Measurements from ENCODE around the gene DGCR6L. TPM values are rescaled to one million over a fixed set of nuclear protein-coding genes. Genes with fewer than 3 reads are reported as not detected.
"Not testable (repeated sequence)": the region's sequence is repeated elsewhere in the genome, so short reads cannot be mapped to it uniquely, and the experiment has no call there.

DGCR6L gene
- total and polyA plus RNA-seq, 2 donors = 61.6 to 62.1 TPM

DNA sequence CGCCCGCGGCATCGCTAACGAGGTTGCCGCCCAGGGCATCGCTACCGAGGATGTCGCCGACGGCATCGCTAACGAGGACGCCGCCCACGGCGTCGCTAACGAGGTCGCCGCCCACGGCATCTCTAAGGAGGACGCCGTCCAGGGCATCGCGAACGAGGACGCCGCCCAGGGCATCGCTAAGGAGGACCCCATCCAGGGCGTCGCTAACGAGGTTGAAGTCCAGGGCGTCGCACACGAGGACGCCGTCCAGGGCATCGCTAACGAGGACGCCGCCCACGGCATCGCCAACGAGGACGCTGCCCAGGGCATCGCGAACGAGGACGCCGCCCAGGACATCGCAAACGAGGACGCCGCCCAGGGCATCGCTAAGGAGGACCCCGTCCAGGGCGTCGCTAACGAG is 40.4 kb upstream of the DGCR6L start:
- H3K27me3 ChIP-seq (ENCODE audit: control insufficient read depth in 2 of 2, insufficient read depth in 1 of 2, low read length in 1 of 2); H3K4me1 ChIP-seq (ENCODE audit: control insufficient read depth in 2 of 2, insufficient read depth in 2 of 2, low read length in 2 of 2); H3K36me3 ChIP-seq (ENCODE audit: control insufficient read depth in 2 of 2, insufficient read depth in 2 of 2, low read length in 1 of 2); H3K27ac ChIP-seq (ENCODE audit: low read depth in 1 of 2, low read length in 1 of 2); DNase-seq (ENCODE audit: low read depth in 6 of 9, low spot score in 9 of 9); H3K4me3 ChIP-seq (ENCODE audit: low read length in 2 of 2): not testable (repeated sequence)
- peaks cover 1 to 12% of the 10 kb centered on the region in 2 donors for H3K9me3 ChIP-seq (ENCODE audit: control insufficient read depth in 2 of 2, insufficient read depth in 1 of 2, low read length in 1 of 2)
- WGBS = 97% methylated on average over 60 of the region's 60 CpGs

DNA sequence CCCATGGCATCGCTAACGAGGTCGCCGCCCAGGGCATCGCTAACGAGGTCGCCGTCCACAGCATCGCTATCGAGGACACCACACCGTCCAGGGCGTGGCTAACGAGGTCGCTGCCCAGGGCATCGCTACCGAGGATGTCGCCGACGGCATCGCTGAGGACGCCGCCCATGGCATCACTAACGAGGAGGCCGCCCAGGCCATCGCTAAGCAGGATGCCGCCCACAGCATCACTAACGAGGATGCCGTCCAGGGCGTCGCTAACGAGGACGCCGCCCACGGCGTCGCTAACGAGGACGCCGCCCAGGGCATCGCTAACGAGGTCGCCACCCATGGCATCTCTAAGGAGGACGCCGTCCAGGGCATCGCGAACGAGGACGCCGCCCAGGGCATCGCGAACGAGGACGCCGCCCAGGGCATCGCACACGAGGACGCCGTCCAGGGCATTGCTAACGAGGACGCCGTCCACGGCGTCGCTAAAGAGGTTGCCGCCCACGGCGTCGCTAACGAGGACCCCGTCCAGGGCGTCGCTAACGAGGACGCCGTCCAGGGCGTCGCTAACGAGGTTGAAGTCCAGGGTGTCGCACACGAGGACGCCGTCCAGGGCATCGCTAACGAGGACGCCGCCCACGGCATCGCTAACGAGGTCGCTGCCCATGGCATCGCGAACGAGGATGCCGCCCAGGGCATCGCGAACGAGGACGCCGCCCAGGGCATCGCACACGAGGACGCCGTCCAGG is 38.8 kb upstream of the DGCR6L start:
- not testable (repeated sequence) for H3K36me3 ChIP-seq (ENCODE audit: control insufficient read depth in 2 of 2, insufficient read depth in 2 of 2, low read length in 1 of 2); H3K27ac ChIP-seq (ENCODE audit: low read depth in 1 of 2, low read length in 1 of 2); H3K4me3 ChIP-seq (ENCODE audit: low read length in 2 of 2); H3K4me1 ChIP-seq (ENCODE audit: control insufficient read depth in 2 of 2, insufficient read depth in 2 of 2, low read length in 2 of 2); DNase-seq (ENCODE audit: low read depth in 6 of 9, low spot score in 9 of 9); H3K27me3 ChIP-seq (ENCODE audit: control insufficient read depth in 2 of 2, insufficient read depth in 1 of 2, low read length in 1 of 2)
- WGBS = 97% methylated on average over 103 of the region's 103 CpGs
- peaks cover 3 to 17% of the 10 kb centered on the region in 2 donors for H3K9me3 ChIP-seq (ENCODE audit: control insufficient read depth in 2 of 2, insufficient read depth in 1 of 2, low read length in 1 of 2)

DNA sequence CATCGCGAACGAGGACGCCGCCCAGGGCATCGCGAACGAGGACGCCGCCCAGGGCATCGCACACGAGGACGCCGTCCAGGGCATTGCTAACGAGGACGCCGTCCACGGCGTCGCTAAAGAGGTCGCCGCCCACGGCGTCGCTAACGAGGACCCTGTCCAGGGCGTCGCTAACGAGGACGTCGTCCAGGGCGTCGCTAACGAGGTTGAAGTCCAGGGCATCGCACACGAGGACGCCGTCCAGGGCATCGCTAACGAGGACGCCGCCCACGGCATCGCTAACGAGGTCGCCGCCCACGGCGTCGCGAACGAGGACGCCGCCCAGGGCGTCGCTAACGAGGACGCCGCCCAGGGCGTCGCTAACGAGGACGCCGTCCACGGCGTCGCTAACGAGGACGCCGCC is 38.1 kb upstream of the DGCR6L start:
- DNase-seq (ENCODE audit: low read depth in 6 of 9, low spot score in 9 of 9); H3K27me3 ChIP-seq (ENCODE audit: control insufficient read depth in 2 of 2, insufficient read depth in 1 of 2, low read length in 1 of 2); H3K4me3 ChIP-seq (ENCODE audit: low read length in 2 of 2); H3K27ac ChIP-seq (ENCODE audit: low read depth in 1 of 2, low read length in 1 of 2); H3K36me3 ChIP-seq (ENCODE audit: control insufficient read depth in 2 of 2, insufficient read depth in 2 of 2, low read length in 1 of 2); H3K4me1 ChIP-seq (ENCODE audit: control insufficient read depth in 2 of 2, insufficient read depth in 2 of 2, low read length in 2 of 2): not testable (repeated sequence)
- 96% methylated on average over 56 of the region's 70 CpGs for WGBS
- H3K9me3 ChIP-seq (ENCODE audit: control insufficient read depth in 2 of 2, insufficient read depth in 1 of 2, low read length in 1 of 2) = peaks cover 3 to 17% of the 10 kb centered on the region in 2 donors

DNA sequence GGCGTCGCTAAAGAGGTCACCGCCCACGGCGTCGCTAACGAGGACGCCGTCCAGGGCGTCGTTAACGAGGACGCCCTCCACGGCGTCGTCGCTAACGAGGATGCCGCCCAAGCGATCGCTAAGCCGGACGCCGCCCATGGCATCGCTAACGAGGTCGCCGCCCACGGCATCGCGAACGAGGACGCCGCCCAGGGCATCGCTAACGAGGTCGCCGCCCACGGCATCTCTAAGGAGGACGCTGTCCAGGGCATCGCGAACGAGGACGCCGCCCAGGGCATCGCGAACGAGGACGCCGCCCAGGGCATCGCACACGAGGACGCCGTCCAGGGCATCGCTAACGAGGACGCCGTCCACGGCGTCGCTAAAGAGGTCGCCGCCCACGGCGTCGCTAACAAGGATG is 37.0 kb upstream of the DGCR6L start:
- WGBS = 95% methylated on average over 61 of the region's 66 CpGs
- H3K27me3 ChIP-seq (ENCODE audit: control insufficient read depth in 2 of 2, insufficient read depth in 1 of 2, low read length in 1 of 2); H3K27ac ChIP-seq (ENCODE audit: low read depth in 1 of 2, low read length in 1 of 2); H3K4me1 ChIP-seq (ENCODE audit: control insufficient read depth in 2 of 2, insufficient read depth in 2 of 2, low read length in 2 of 2); H3K4me3 ChIP-seq (ENCODE audit: low read length in 2 of 2); H3K36me3 ChIP-seq (ENCODE audit: control insufficient read depth in 2 of 2, insufficient read depth in 2 of 2, low read length in 1 of 2); DNase-seq (ENCODE audit: low read depth in 6 of 9, low spot score in 9 of 9): not testable (repeated sequence)
- peaks cover 3 to 17% of the 10 kb centered on the region in 2 donors for H3K9me3 ChIP-seq (ENCODE audit: control insufficient read depth in 2 of 2, insufficient read depth in 1 of 2, low read length in 1 of 2)

DNA sequence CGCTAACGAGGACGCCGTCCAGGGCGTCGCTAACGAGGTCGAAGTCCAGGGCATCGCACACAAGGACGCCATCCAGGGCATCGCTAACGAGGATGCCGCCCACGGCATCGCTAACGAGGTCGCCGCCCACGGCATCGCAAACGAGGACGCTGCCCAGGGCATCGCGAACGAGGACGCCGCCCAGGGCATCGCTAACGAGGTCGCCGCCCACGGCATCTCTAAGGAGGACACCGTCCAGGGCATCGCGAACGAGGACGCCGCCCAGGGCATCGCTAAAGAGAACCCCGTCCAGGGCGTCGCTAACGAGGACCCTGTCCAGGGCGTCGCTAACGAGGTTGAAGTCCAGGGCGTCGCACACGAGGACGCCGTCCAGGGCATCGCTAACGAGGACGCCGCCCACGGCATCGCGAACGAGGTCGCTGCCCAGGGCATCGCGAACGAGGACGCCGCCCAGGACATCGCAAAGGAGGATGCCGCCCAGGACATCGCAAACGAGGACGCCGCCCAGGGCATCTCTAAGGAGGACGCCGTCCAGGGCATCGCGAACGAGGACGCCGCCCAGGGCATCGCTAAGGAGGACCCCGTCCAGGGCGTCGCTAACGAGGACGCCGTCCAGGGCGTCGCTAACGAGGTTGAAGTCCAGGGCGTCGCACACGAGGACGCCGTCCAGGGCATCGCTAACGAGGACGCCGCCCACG is 36.2 kb upstream of the DGCR6L start:
- not testable (repeated sequence) for H3K4me1 ChIP-seq (ENCODE audit: control insufficient read depth in 2 of 2, insufficient read depth in 2 of 2, low read length in 2 of 2); H3K27me3 ChIP-seq (ENCODE audit: control insufficient read depth in 2 of 2, insufficient read depth in 1 of 2, low read length in 1 of 2); H3K36me3 ChIP-seq (ENCODE audit: control insufficient read depth in 2 of 2, insufficient read depth in 2 of 2, low read length in 1 of 2); DNase-seq (ENCODE audit: low read depth in 6 of 9, low spot score in 9 of 9); H3K4me3 ChIP-seq (ENCODE audit: low read length in 2 of 2); H3K27ac ChIP-seq (ENCODE audit: low read depth in 1 of 2, low read length in 1 of 2)
- WGBS = 97% methylated on average over 96 of the region's 98 CpGs
- H3K9me3 ChIP-seq (ENCODE audit: control insufficient read depth in 2 of 2, insufficient read depth in 1 of 2, low read length in 1 of 2) = peaks cover 3 to 17% of the 10 kb centered on the region in 2 donors

DNA sequence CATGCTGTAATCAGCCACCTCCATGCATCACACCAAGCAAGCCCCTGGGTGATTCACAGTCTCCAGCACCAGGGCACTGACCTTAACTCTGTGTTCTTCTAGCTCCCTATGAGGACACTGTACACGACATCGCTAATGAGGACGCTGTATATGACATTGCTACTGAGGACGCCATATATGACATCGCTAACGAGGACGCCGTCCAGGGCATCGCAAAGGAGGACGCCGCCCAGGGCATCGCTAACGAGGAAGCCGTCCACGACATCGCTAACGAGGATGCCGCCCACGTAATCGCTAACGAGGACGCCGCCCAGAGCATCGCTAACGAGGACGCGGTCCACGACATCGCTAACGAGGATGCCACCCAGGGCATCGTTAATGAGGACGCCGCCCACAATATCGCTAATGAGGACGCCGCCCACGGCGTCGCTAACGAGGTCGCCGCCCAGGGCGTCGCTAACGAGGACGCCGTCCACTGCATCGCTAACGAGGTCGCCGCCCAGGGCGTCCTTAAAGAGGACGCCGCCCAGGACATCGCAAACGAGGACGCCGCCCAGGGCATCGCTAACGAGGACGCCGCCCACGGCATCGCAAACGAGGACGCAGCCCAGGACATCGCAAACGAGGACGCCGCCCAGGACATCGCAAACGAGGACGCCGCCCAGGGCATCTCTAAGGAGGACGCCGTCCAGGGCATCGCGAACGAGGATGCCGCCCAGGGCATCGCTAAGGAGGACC is 34.5 kb upstream of the DGCR6L start:
- H3K9me3 ChIP-seq (ENCODE audit: control insufficient read depth in 2 of 2, insufficient read depth in 1 of 2, low read length in 1 of 2) = peaks cover 3 to 17% of the 10 kb centered on the region in 2 donors
- H3K27ac ChIP-seq (ENCODE audit: low read depth in 1 of 2, low read length in 1 of 2) = no peak overlapping the region
- no peak overlapping the region for H3K4me3 ChIP-seq (ENCODE audit: low read length in 2 of 2)
- H3K4me1 ChIP-seq (ENCODE audit: control insufficient read depth in 2 of 2, insufficient read depth in 2 of 2, low read length in 2 of 2) = no peaks in the 10 kb centered on the region
- WGBS = 98% methylated on average over 81 of the region's 81 CpGs
- H3K36me3 ChIP-seq (ENCODE audit: control insufficient read depth in 2 of 2, insufficient read depth in 2 of 2, low read length in 1 of 2) = no peaks in the 10 kb centered on the region
- no peak for DNase-seq (ENCODE audit: low read depth in 6 of 9, low spot score in 9 of 9)
- H3K27me3 ChIP-seq (ENCODE audit: control insufficient read depth in 2 of 2, insufficient read depth in 1 of 2, low read length in 1 of 2) = no peaks in the 10 kb centered on the region

DNA sequence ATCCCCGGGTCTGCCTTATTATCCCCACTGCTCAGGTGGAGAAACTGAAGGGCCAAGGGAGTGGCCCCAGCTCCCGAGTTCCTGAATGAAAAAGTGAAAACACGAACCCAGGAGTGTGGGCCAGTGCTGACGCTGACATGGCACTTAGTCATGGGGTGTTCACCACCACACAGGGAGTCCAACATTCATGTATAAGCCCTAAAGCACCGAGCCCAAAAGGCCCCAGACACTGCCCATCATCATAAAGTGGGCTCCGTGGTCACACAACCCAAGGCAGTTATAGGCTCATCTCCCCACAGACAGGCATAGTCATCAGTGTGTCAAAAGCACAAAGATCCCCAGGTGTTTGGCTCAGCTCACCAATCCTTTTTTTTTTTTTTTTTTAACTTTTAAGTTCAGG is 32.7 kb upstream of the DGCR6L start:
- WGBS = 90% methylated on average over 6 of the region's 6 CpGs
- not testable (repeated sequence) for H3K27me3 ChIP-seq (ENCODE audit: control insufficient read depth in 2 of 2, insufficient read depth in 1 of 2, low read length in 1 of 2); H3K36me3 ChIP-seq (ENCODE audit: control insufficient read depth in 2 of 2, insufficient read depth in 2 of 2, low read length in 1 of 2)

DNA sequence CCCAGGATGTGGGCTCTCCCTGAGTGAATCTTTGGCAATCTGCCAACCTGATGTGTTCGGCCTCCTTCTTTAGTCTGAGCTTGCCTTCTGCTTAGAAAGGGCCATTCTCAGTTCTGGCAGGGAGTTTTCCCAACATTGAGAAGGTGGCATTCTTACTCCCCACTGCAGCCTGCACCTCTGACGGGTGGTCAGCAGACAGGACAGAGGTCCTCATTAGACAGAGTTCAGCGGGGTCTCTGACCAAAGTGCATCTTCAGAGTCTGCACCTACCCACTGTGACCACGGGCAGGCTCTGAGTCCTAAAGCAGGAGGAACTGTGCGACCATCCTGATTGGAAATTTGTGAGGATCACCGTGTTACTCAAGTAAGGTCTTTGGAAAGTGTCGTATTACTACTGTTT is 26.7 kb upstream of the DGCR6L start:
- not testable (repeated sequence) for H3K27ac ChIP-seq (ENCODE audit: low read depth in 1 of 2, low read length in 1 of 2); H3K36me3 ChIP-seq (ENCODE audit: control insufficient read depth in 2 of 2, insufficient read depth in 2 of 2, low read length in 1 of 2); H3K27me3 ChIP-seq (ENCODE audit: control insufficient read depth in 2 of 2, insufficient read depth in 1 of 2, low read length in 1 of 2); H3K4me3 ChIP-seq (ENCODE audit: low read length in 2 of 2); H3K4me1 ChIP-seq (ENCODE audit: control insufficient read depth in 2 of 2, insufficient read depth in 2 of 2, low read length in 2 of 2); H3K9me3 ChIP-seq (ENCODE audit: control insufficient read depth in 2 of 2, insufficient read depth in 1 of 2, low read length in 1 of 2); DNase-seq (ENCODE audit: low read depth in 6 of 9, low spot score in 9 of 9)
- 93% methylated on average over 4 of the region's 7 CpGs for WGBS

More for the DNA sequence above, 32.7 kb upstream of the DGCR6L start:
- H3K4me3 ChIP-seq (ENCODE audit: low read length in 2 of 2); H3K27ac ChIP-seq (ENCODE audit: low read depth in 1 of 2, low read length in 1 of 2); H3K4me1 ChIP-seq (ENCODE audit: control insufficient read depth in 2 of 2, insufficient read depth in 2 of 2, low read length in 2 of 2): not testable (repeated sequence)
- DNase-seq (ENCODE audit: low read depth in 6 of 9, low spot score in 9 of 9) = peak in 1 of 9 donors; percentile 5
- H3K9me3 ChIP-seq (ENCODE audit: control insufficient read depth in 2 of 2, insufficient read depth in 1 of 2, low read length in 1 of 2) = peaks cover 2 to 12% of the 10 kb centered on the region in 2 donors

DNA sequence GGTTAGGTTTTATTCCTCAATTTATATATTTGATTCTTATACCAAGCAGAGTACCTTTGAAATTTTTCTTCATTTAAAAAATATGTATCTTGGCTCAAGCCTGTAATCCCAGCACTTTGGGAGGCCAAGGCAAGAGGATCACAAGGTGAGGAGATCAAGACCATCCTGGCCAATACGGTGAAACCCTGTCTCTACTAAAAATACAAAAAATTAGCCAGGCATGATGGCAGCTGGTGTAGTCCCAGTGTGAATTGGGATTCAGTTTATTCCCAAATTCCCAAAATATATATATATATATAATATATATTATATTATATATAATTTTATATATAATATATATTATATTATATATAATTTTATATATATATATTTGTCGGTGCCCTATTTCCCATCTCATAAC is 18.4 kb upstream of the DGCR6L start:
- WGBS = 93% methylated on average over 2 of the region's 2 CpGs
- H3K36me3 ChIP-seq (ENCODE audit: control insufficient read depth in 2 of 2, insufficient read depth in 2 of 2, low read length in 1 of 2) = not testable (repeated sequence)

More for the DNA sequence above, 18.4 kb upstream of the DGCR6L start:
- H3K27me3 ChIP-seq (ENCODE audit: control insufficient read depth in 2 of 2, insufficient read depth in 1 of 2, low read length in 1 of 2); H3K9me3 ChIP-seq (ENCODE audit: control insufficient read depth in 2 of 2, insufficient read depth in 1 of 2, low read length in 1 of 2); DNase-seq (ENCODE audit: low read depth in 6 of 9, low spot score in 9 of 9); H3K27ac ChIP-seq (ENCODE audit: low read depth in 1 of 2, low read length in 1 of 2); H3K4me1 ChIP-seq (ENCODE audit: control insufficient read depth in 2 of 2, insufficient read depth in 2 of 2, low read length in 2 of 2); H3K4me3 ChIP-seq (ENCODE audit: low read length in 2 of 2): not testable (repeated sequence)
